AG09319 (cell line): Measurements from ENCODE around the gene DNAH3.

ENCODE experiments used
- DNase-seq: peaks from one replicate; pipeline ENCODE4 v3.0.0-alpha.2; 2010; ENCODE audit warnings: low read depth; ENCODE audit errors: extremely low read depth
- TF ChIP-seq, protein P1 (sequence below): IDR thresholded peaks from 2 replicates; pipeline ENCODE4 v1.5.1; 2011; ENCODE audit warnings: low read depth, mild to moderate bottlenecking, inconsistent platforms, low read length, moderate library complexity

Gene DNAH3

GRCh38 chr16:20889625-20890275 lies 260.9 kb downstream of the DNAH3 start:
- no peak for DNase-seq
- TF ChIP-seq, protein P1, sequence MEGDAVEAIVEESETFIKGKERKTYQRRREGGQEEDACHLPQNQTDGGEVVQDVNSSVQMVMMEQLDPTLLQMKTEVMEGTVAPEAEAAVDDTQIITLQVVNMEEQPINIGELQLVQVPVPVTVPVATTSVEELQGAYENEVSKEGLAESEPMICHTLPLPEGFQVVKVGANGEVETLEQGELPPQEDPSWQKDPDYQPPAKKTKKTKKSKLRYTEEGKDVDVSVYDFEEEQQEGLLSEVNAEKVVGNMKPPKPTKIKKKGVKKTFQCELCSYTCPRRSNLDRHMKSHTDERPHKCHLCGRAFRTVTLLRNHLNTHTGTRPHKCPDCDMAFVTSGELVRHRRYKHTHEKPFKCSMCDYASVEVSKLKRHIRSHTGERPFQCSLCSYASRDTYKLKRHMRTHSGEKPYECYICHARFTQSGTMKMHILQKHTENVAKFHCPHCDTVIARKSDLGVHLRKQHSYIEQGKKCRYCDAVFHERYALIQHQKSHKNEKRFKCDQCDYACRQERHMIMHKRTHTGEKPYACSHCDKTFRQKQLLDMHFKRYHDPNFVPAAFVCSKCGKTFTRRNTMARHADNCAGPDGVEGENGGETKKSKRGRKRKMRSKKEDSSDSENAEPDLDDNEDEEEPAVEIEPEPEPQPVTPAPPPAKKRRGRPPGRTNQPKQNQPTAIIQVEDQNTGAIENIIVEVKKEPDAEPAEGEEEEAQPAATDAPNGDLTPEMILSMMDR: no peak

DNA sequence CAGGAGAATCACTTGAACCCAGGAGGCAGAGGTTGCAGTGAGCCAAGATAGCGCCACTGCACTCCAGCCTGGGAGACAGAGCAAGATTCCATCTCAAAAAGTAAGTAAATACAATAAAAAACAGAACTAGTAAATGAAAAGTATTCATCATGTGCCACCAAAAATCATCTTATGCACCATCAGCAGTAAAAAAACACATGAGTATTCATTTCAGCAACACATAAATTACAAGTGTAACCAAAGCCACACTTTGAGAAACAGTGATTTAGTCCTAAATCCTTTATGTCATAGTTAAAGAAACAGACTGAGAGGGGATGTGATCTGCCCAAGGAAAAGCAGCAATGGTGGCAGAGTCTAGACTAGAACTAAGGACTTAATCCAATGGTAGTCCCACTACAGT lies 263.4 kb downstream of the DNAH3 start:
- no peak for DNase-seq
- TF ChIP-seq, protein P1: no peak

DNA sequence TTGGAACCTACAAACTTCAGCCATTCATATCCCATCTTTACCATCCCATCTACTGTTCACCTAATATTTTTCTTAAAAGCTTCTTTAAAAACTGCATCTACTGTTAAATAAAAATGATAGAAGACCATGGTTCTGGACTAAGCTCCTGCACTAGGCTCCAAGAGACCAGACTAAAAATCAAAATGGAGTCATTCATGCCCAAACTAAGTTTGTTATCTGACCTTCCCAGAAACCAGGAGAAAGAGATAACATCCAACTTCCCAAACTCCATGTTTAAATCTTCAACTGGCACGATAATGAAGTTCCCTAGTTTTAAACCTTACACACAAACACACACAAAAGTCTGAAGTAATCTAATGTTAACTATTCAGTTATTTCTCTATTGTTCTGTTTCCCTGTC lies 264.3 kb downstream of the DNAH3 start:
- DNase-seq: no peak
- TF ChIP-seq, protein P1: no peak

GRCh38 chr16:20884240-20884556 lies 266.4 kb downstream of the DNAH3 start:
- no peak for DNase-seq
- TF ChIP-seq, protein P1: no peak

DNA sequence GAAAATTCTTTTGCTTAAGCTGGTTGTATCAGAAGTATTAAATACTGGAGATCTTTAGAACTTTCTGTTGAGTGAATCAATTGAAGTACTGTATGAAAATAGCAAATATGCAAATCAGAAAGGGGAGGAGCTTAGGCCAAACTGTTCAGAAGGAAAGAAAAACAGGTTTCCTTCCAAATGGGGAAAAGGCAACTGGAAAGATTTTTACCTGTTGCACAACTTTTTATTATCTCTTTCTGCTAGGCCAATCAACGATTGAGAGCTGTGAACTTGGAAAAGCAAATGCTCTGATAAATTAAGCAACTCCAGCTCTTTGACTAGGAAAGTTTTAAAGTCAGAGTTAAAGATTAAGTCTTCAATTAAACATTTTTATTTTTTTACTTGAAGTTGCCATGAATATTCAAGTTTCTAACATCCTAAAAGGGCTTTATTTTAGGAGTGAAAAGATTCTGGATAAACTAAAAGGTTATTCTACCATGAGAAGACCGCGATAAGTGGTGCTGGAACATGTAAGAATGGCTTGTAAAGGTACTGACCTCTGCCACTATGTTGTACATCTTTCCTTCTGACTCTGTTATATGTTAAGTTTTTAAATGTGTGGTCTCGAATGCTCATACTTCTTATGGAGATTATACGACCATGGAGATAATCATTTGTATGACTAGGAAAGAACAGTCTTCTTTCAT lies 266.9 kb downstream of the DNAH3 start:
- DNase-seq: no peak
- TF ChIP-seq, protein P1: no peak
